ENCODE data around the gene AKT3.

DNA sequence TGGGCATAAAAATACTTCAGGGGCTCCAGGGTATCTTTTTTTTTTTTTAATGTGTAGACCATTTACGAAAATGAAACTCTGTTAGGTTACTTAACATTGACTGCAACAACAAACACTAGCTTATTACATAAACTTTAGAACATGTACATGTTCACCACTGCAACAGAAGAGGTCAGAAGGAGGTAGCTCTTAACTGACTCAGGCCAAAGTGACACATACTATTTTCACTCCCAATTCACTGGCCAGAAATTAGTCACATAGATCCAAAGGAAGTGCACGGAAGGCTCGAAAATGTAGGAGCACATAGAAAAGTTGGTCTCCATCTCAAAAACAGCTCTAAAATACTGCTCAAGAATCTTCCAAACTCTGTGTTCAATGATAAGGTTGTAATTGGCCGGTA, 107.2 kb downstream of the AKT3 start:
- TF ChIP-seq, protein P1, sequence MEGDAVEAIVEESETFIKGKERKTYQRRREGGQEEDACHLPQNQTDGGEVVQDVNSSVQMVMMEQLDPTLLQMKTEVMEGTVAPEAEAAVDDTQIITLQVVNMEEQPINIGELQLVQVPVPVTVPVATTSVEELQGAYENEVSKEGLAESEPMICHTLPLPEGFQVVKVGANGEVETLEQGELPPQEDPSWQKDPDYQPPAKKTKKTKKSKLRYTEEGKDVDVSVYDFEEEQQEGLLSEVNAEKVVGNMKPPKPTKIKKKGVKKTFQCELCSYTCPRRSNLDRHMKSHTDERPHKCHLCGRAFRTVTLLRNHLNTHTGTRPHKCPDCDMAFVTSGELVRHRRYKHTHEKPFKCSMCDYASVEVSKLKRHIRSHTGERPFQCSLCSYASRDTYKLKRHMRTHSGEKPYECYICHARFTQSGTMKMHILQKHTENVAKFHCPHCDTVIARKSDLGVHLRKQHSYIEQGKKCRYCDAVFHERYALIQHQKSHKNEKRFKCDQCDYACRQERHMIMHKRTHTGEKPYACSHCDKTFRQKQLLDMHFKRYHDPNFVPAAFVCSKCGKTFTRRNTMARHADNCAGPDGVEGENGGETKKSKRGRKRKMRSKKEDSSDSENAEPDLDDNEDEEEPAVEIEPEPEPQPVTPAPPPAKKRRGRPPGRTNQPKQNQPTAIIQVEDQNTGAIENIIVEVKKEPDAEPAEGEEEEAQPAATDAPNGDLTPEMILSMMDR (IDR thresholded peaks at IDR 0.05): no peak
- no peak for TF ChIP-seq EZH2phosphoT487 (IDR thresholded peaks at IDR 0.05)

Measured in neural progenitor cell (in vitro differentiated cells).